HUES48 (cell line): ENCODE results near the gene WDFY1.
A peak's percentile ranks its signal among the peaks of the same experiment; 100 is the strongest.

Experiments used
- H3K27ac ChIP-seq: one replicate; pipeline ENCODE4 v1.7.0; 2013; ENCODE audit warnings: low read depth, low read length, inconsistent platforms
- H3K27me3 ChIP-seq: 2 replicates; pipeline ENCODE4 v1.6.1; 2013; ENCODE audit warnings: mild to moderate bottlenecking, low read length; ENCODE audit not compliant: control insufficient read depth, insufficient read depth
- H3K36me3 ChIP-seq: 2 replicates; pipeline ENCODE4 v1.6.1; 2013; ENCODE audit warnings: low read length; ENCODE audit not compliant: control insufficient read depth, insufficient read depth
- H3K4me1 ChIP-seq: 2 replicates; pipeline ENCODE4 v1.6.1; 2013; ENCODE audit warnings: mild to moderate bottlenecking, low read length; ENCODE audit not compliant: control insufficient read depth, insufficient read depth
- H3K4me3 ChIP-seq: 2 replicates; pipeline ENCODE4 v1.5.1; 2013; ENCODE audit warnings: mild to moderate bottlenecking, low read depth, low read length
- H3K9ac ChIP-seq: 2 replicates; pipeline ENCODE4 v1.6.1; 2013; ENCODE audit warnings: mild to moderate bottlenecking, low read depth, low read length, moderate library complexity
- H3K9me3 ChIP-seq: 2 replicates; pipeline ENCODE4 v1.6.1; 2013; ENCODE audit warnings: low read length; ENCODE audit not compliant: control insufficient read depth, insufficient read depth

WDFY1 gene

GRCh38 chr2:223957092-223957851 is 12.1 kb upstream of the WDFY1 start, which contains the start of gene MRPL44:
MRPL44 (plus strand) TSS chr2:223957463; CDS start chr2:223957473, 10 bp downstream.
- Histone ChIP-seq H3K9me3 (no peaks in the 10 kb centered on the region), H3K27ac (peak within 1 kb of the TSS; percentile 74), H3K9ac (peak within 1 kb of the TSS; percentile 96), H3K27me3 (no peaks in the 10 kb centered on the region; the same call in 1 of the 2 replicates), H3K4me3 (peak within 1 kb of the TSS; percentile 91), H3K4me1 (peaks cover 46% of the 10 kb centered on the region), H3K36me3 (peaks cover 38% of the 10 kb centered on the region)

GRCh38 chr2:223956300-223956699 is 11.2 kb upstream of the WDFY1 start:
- peak overlapping the region; percentile 91; the same call in 1 of the 2 replicates for H3K4me3 ChIP-seq

GRCh38 chr2:223954401-223954800 is 9.3 kb upstream of the WDFY1 start:
- H3K4me1 ChIP-seq, result peaks cover 42% of the 10 kb centered on the region
- H3K27me3 ChIP-seq, result no peaks in the 10 kb centered on the region; the same call in 1 of the 2 replicates
- H3K27ac ChIP-seq, result no peak overlapping the region
- no peaks in the 10 kb centered on the region for H3K9me3 ChIP-seq
- H3K36me3 ChIP-seq, result peaks cover 9% of the 10 kb centered on the region
- no peak overlapping the region for H3K9ac ChIP-seq
- no peak overlapping the region for H3K4me3 ChIP-seq

More at GRCh38 chr2:223956300-223956699, 11.2 kb upstream of the WDFY1 start:
- Histone ChIP-seq H3K9ac (no peak overlapping the region), H3K27ac (no peak overlapping the region), H3K9me3 (no peaks in the 10 kb centered on the region), H3K27me3 (no peaks in the 10 kb centered on the region; the same call in 1 of the 2 replicates), H3K36me3 (peaks cover 28% of the 10 kb centered on the region), H3K4me1 (peaks cover 50% of the 10 kb centered on the region)

- Histone ChIP-seq H3K27me3 (no peaks in the 10 kb centered on the region; the same call in 1 of the 2 replicates), H3K4me1 (peaks cover 37% of the 10 kb centered on the region), H3K36me3 (no peaks in the 10 kb centered on the region), H3K9me3 (no peaks in the 10 kb centered on the region), H3K4me3 (no peak overlapping the region), H3K9ac (no peak overlapping the region), H3K27ac (peak overlapping the region; percentile 57)
Measured at GRCh38 chr2:223952280-223952968, 7.3 kb upstream of the WDFY1 start.

GRCh38 chr2:223950448-223951347 is 5.6 kb upstream of the WDFY1 start:
- Histone ChIP-seq H3K9ac (no peak overlapping the region), H3K4me3 (no peak overlapping the region; the same call in 1 of the 2 replicates), H3K4me1 (peaks cover 31% of the 10 kb centered on the region), H3K27me3 (no peaks in the 10 kb centered on the region), H3K9me3 (no peaks in the 10 kb centered on the region), H3K36me3 (no peaks in the 10 kb centered on the region), H3K27ac (no peak overlapping the region)

GRCh38 chr2:223949241-223949840 is 4.2 kb upstream of the WDFY1 start:
- H3K4me1 ChIP-seq, result peaks cover 35% of the 10 kb centered on the region
- no peaks in the 10 kb centered on the region for H3K27me3 ChIP-seq
- H3K27ac ChIP-seq, result no peak overlapping the region
- H3K36me3 ChIP-seq, result no peaks in the 10 kb centered on the region
- no peak overlapping the region for H3K9ac ChIP-seq
- no peak overlapping the region for H3K4me3 ChIP-seq
- H3K9me3 ChIP-seq, result no peaks in the 10 kb centered on the region

- Histone ChIP-seq H3K9ac (0 out of 2 replicates have a peak overlapping the region, but pooled peaks have one; percentile 11), H3K9me3 (no peaks in the 10 kb centered on the region), H3K4me3 (no peak overlapping the region), H3K27ac (no peak overlapping the region), H3K36me3 (no peaks in the 10 kb centered on the region), H3K4me1 (peaks cover 47% of the 10 kb centered on the region), H3K27me3 (no peaks in the 10 kb centered on the region)
Measured at GRCh38 chr2:223947711-223948205, 2.6 kb upstream of the WDFY1 start.

- no peaks in the 10 kb centered on the region for H3K9me3 ChIP-seq
- H3K27ac ChIP-seq, result no peak overlapping the region
- peaks cover 35% of the 10 kb centered on the region for H3K4me1 ChIP-seq
- H3K4me3 ChIP-seq, result peak overlapping the region; percentile 97
- H3K36me3 ChIP-seq, result no peaks in the 10 kb centered on the region
- H3K9ac ChIP-seq, result no peak overlapping the region
- H3K27me3 ChIP-seq, result no peaks in the 10 kb centered on the region
Measured at GRCh38 chr2:223945755-223946154, 620 bp upstream of the WDFY1 start.

GRCh38 chr2:223944166-223944702 is 901 bp downstream of the WDFY1 start:
- Histone ChIP-seq H3K27me3 (no peaks in the 10 kb centered on the region), H3K4me1 (peaks cover 30% of the 10 kb centered on the region), H3K27ac (no peak overlapping the region), H3K4me3 (peak overlapping the region; percentile 97), H3K9ac (peak overlapping the region; percentile 84), H3K36me3 (no peaks in the 10 kb centered on the region), H3K9me3 (no peaks in the 10 kb centered on the region)

- Histone ChIP-seq H3K4me3 (peak overlapping the region; percentile 97), H3K9ac (no peak overlapping the region), H3K4me1 (peaks cover 36% of the 10 kb centered on the region), H3K9me3 (no peaks in the 10 kb centered on the region), H3K36me3 (no peaks in the 10 kb centered on the region), H3K27ac (peak overlapping the region; percentile 32), H3K27me3 (no peaks in the 10 kb centered on the region)
Measured at GRCh38 chr2:223943561-223944008, 1.6 kb downstream of the WDFY1 start.
